ENCODE results near the gene NEU2.

GRCh38 chr2:233013650-233014049 is 18.8 kb upstream of the NEU2 start:
- TF ChIP-seq CTCF (IDR thresholded peaks at IDR 0.05) (no peak), POLR2A (IDR thresholded peaks at IDR 0.05; ENCODE audit: low read depth) (no peak), POLR2AphosphoS5 (IDR thresholded peaks at IDR 0.05) (no peak), EP300 (IDR thresholded peaks at IDR 0.05) (no peak)
